K562 (cell line): ENCODE data around the gene NFKBIB. TPM values are rescaled to one million over a fixed set of nuclear protein-coding genes. Genes with fewer than 3 reads are reported as not detected.

Source experiments
- BRD4 ChIP-seq: fragments of 200-600 bp; sonication (generic); IDR thresholded peaks from 2 replicates; pipeline ENCODE4 v1.6.1; 2017; ENCODE audit warnings: inconsistent platforms
- CAMTA2 ChIP-seq: fragments of 250-450 bp; sonication (Bioruptor Pico); conservative IDR thresholded peaks from 2 replicates; pipeline ENCODE4 v1.5.1; 2022
- CBFB ChIP-seq: sonication (generic); formaldehyde crosslinking; IDR thresholded peaks from 2 replicates; pipeline ENCODE4 v1.4.0; 2020; ENCODE audit warnings: mild to moderate bottlenecking, missing genetic modification reagents
- CBX1 ChIP-seq: sonication (generic); IDR thresholded peaks from 2 replicates; pipeline ENCODE4 v1.6.1; 2016; ENCODE audit warnings: antibody characterized with exemption, low read depth, mild to moderate bottlenecking
- CSDE1 ChIP-seq, 2 experiments: fragments of 450-650 bp; IDR thresholded peaks; 2 replicates each; pipeline ENCODE4 v1.6.1; 2016; ENCODE audit warnings: mild to moderate bottlenecking in 1 of 2
- ESRRA ChIP-seq: fragments of 450-650 bp; IDR thresholded peaks from 2 replicates; pipeline ENCODE4 v1.6.1; 2014; ENCODE audit warnings: low read depth, mild to moderate bottlenecking, moderate library complexity, borderline replicate concordance
- EWSR1 ChIP-seq: fragments of 450-650 bp; IDR thresholded peaks from 2 replicates; pipeline ENCODE4 v1.6.1; 2018; ENCODE audit warnings: borderline replicate concordance, mild to moderate bottlenecking, low read depth, moderate library complexity; ENCODE audit not compliant: partially characterized antibody
- HIVEP1 ChIP-seq: fragments of 250-450 bp; sonication (Bioruptor Pico); IDR thresholded peaks from 2 replicates; pipeline ENCODE4 v1.4.0; 2020; ENCODE audit warnings: mild to moderate bottlenecking
- KAT7 ChIP-seq: sonication (generic); formaldehyde crosslinking; IDR thresholded peaks from 2 replicates; pipeline ENCODE4 v1.8.0; 2022; ENCODE audit warnings: missing genetic modification reagents, mild to moderate bottlenecking, borderline replicate concordance
- L3MBTL2 ChIP-seq: fragments of 450-650 bp; IDR thresholded peaks from 2 replicates; pipeline ENCODE4 v1.6.1; 2016; ENCODE audit warnings: mild to moderate bottlenecking, moderate library complexity
- NR3C1 ChIP-seq: sonication (generic); formaldehyde crosslinking; IDR thresholded peaks from 2 replicates; pipeline ENCODE4 v1.8.1; 2022; ENCODE audit warnings: missing genetic modification reagents
- PCBP1 ChIP-seq: fragments of 200-400 bp; formaldehyde crosslinking; IDR thresholded peaks from 2 replicates; pipeline ENCODE4 v1.6.1; 2018; ENCODE audit warnings: mild to moderate bottlenecking, low read depth, low read length; ENCODE audit not compliant: poor library complexity, severe bottlenecking
- PHF20 ChIP-seq: fragments of 450-650 bp; IDR thresholded peaks from 2 replicates; pipeline ENCODE4 v1.6.1; 2018; ENCODE audit not compliant: partially characterized antibody
- RFX5 ChIP-seq: IDR thresholded peaks from 2 replicates; pipeline ENCODE4 v1.6.1; 2011; ENCODE audit warnings: low read depth, mild to moderate bottlenecking, improper control_type of control experiment, low read length
- SMARCA4 ChIP-seq: fragments of 450-650 bp; IDR thresholded peaks from 2 replicates; pipeline ENCODE4 v1.6.1; 2016
- XRCC4 ChIP-seq: IDR thresholded peaks from one replicate; pipeline ENCODE4 v1.6.1; 2011; ENCODE audit not compliant: insufficient read depth, insufficient read length; ENCODE audit errors: extremely low read depth
- ZFX ChIP-seq: sonication (generic); formaldehyde crosslinking; IDR thresholded peaks from 2 replicates; pipeline ENCODE4 v1.8.0; 2022; ENCODE audit warnings: mild to moderate bottlenecking, missing genetic modification reagents, moderate library complexity
- ZNF232 ChIP-seq: sonication (generic); formaldehyde crosslinking; IDR thresholded peaks from 2 replicates; pipeline ENCODE4 v1.8.0; 2022; ENCODE audit warnings: mild to moderate bottlenecking, missing genetic modification reagents
- ZNF239 ChIP-seq: fragments of 250-450 bp; sonication (Bioruptor Pico); IDR thresholded peaks from 2 replicates; pipeline ENCODE4 v1.4.0; 2020; ENCODE audit warnings: mild to moderate bottlenecking
- ZNF274 ChIP-seq: IDR thresholded peaks from 2 replicates; pipeline ENCODE4 v1.6.1; 2011; ENCODE audit warnings: low read depth, mild to moderate bottlenecking, low read length, moderate library complexity, borderline replicate concordance
- ZNF444 ChIP-seq: fragments of 250-450 bp; sonication (Bioruptor Pico); IDR thresholded peaks from 2 replicates; pipeline ENCODE4 v1.4.0; 2020; ENCODE audit warnings: mild to moderate bottlenecking, moderate library complexity
- polyA plus RNA-seq, 8 experiments: library from polyadenylated mRNA; depleted of rRNA in 4 of 8; stranded (reverse) in 5 of 8; unstranded in 3 of 8; fragments of >200 nt; fragmentation: Nextera tagmentation in 2 of 8; fragmentation: Illumina TruSeq in 1 of 8; extraction: Ambion mirVana in 2 of 8; extraction: Trizol in 1 of 8; gene quantifications; 2 replicates each; pipeline versions ENCODE4 v1.2.1 to v1.2.3, GENCODE V29; 2011 to 2014; ENCODE audit warnings: inconsistent platforms in 1 of 8, missing spikeins in 1 of 8
- total RNA-seq, 7 experiments: library from RNA; depleted of rRNA in 6 of 7; stranded (reverse); fragments of >200 nt in 6 of 7; fragmentation: Illumina TruSeq in 2 of 7; extraction: Trizol in 2 of 7; gene quantifications; 2 replicates each; pipeline versions ENCODE4 v1.2.1 to v1.2.3, GENCODE V29; 2011 to 2021; ENCODE audit warnings: low replicate concordance in 1 of 7
- TF ChIP-seq, protein P1 (sequence below): sonication (generic); formaldehyde crosslinking; IDR thresholded peaks from 2 replicates; pipeline ENCODE4 v1.8.1; 2023; ENCODE audit warnings: missing genetic modification reagents, mild to moderate bottlenecking, borderline replicate concordance
- TF ChIP-seq, protein P2 (sequence below), 2 experiments: fragments of 450-650 bp; conservative IDR thresholded peaks; 2 replicates each; pipeline ENCODE4 v1.6.1; 2017; ENCODE audit warnings: mild to moderate bottlenecking in 2 of 2, moderate library complexity in 2 of 2
- TF ChIP-seq, protein P3 (sequence below): fragments of 250-450 bp; sonication (Bioruptor Pico); IDR thresholded peaks from 2 replicates; pipeline ENCODE4 v1.5.0; 2021

The NFKBIB gene
- total and polyA plus RNA-seq, 9 of the 15 experiments (the other 6 are each of a cell fraction or from before 2014, with no cell fraction given) = 1.5 to 44.9 (median 10.4) TPM

DNA sequence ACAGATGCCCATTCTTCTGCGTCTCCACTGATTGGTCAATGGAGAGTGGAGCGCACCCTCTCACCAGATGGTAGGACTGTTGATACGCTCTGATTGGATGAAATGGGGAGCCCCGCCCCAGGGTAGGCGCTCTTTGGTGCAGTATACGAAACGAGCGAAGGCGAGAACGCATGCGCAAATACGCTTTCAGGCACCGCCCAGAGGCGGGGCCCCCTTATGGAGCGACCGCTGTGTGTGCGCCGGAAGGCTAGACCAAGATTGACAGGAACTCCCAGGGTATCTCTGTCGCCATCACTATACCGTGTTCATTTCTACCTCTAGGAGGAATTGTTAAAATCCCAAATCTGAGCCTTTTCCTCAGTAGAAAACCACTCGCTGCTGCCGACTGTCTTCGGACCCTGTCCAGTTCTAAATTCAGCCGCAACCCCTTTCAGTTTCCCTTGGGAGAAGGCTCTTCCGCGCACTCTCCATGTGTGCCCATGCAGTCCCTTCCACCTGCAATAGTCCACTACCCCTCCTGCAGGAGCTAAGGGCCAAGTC lies 49.3 kb upstream of the NFKBIB start (continued):
- TF ChIP-seq, protein P1, sequence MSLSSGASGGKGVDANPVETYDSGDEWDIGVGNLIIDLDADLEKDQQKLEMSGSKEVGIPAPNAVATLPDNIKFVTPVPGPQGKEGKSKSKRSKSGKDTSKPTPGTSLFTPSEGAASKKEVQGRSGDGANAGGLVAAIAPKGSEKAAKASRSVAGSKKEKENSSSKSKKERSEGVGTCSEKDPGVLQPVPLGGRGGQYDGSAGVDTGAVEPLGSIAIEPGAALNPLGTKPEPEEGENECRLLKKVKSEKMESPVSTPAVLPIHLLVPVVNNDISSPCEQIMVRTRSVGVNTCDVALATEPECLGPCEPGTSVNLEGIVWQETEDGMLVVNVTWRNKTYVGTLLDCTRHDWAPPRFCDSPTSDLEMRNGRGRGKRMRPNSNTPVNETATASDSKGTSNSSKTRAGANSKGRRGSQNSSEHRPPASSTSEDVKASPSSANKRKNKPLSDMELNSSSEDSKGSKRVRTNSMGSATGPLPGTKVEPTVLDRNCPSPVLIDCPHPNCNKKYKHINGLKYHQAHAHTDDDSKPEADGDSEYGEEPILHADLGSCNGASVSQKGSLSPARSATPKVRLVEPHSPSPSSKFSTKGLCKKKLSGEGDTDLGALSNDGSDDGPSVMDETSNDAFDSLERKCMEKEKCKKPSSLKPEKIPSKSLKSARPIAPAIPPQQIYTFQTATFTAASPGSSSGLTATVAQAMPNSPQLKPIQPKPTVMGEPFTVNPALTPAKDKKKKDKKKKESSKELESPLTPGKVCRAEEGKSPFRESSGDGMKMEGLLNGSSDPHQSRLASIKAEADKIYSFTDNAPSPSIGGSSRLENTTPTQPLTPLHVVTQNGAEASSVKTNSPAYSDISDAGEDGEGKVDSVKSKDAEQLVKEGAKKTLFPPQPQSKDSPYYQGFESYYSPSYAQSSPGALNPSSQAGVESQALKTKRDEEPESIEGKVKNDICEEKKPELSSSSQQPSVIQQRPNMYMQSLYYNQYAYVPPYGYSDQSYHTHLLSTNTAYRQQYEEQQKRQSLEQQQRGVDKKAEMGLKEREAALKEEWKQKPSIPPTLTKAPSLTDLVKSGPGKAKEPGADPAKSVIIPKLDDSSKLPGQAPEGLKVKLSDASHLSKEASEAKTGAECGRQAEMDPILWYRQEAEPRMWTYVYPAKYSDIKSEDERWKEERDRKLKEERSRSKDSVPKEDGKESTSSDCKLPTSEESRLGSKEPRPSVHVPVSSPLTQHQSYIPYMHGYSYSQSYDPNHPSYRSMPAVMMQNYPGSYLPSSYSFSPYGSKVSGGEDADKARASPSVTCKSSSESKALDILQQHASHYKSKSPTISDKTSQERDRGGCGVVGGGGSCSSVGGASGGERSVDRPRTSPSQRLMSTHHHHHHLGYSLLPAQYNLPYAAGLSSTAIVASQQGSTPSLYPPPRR = no peak
- no peak for TF ChIP-seq XRCC4
- TF ChIP-seq CBX1 = no peak
- TF ChIP-seq, protein P2, sequence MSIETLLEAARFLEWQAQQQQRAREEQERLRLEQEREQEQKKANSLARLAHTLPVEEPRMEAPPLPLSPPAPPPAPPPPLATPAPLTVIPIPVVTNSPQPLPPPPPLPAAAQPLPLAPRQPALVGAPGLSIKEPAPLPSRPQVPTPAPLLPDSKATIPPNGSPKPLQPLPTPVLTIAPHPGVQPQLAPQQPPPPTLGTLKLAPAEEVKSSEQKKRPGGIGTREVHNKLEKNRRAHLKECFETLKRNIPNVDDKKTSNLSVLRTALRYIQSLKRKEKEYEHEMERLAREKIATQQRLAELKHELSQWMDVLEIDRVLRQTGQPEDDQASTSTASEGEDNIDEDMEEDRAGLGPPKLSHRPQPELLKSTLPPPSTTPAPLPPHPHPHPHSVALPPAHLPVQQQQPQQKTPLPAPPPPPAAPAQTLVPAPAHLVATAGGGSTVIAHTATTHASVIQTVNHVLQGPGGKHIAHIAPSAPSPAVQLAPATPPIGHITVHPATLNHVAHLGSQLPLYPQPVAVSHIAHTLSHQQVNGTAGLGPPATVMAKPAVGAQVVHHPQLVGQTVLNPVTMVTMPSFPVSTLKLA (conservative IDR thresholded peaks at IDR 0.05) = peak; percentile 41 to 47; a peak in 1 of 4 replicates
- TF ChIP-seq KAT7 (CRISPR knock-in tag) = no peak
- no peak for TF ChIP-seq ZNF274
- no peak; the same call in 1 of the 2 replicates for TF ChIP-seq SMARCA4
- no peak for TF ChIP-seq HIVEP1 (CRISPR knock-in tag)
- TF ChIP-seq EWSR1 = no peak
- TF ChIP-seq PHF20 = peak; percentile 70
- no peak; the same call in 1 of the 2 replicates for TF ChIP-seq BRD4
- no peak for TF ChIP-seq CBFB (CRISPR knock-in tag)
- no peak for TF ChIP-seq CAMTA2
- TF ChIP-seq ZFX = no peak
- TF ChIP-seq RFX5 = peak; percentile 73
- TF ChIP-seq ESRRA = no peak; the same call in 1 of the 2 replicates
- no peak for TF ChIP-seq NR3C1 (CRISPR knock-in tag)
- TF ChIP-seq CSDE1 (IDR thresholded peaks at IDR 0.05) = no peak
- TF ChIP-seq, protein P3, sequence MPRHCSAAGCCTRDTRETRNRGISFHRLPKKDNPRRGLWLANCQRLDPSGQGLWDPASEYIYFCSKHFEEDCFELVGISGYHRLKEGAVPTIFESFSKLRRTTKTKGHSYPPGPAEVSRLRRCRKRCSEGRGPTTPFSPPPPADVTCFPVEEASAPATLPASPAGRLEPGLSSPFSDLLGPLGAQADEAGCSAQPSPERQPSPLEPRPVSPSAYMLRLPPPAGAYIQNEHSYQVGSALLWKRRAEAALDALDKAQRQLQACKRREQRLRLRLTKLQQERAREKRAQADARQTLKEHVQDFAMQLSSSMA (CRISPR knock-in tag) = no peak
- TF ChIP-seq ZNF232 = no peak
- no peak for TF ChIP-seq ZNF239 (CRISPR knock-in tag)
- TF ChIP-seq PCBP1 = no peak
- TF ChIP-seq ZNF444 (CRISPR knock-in tag) = no peak
- no peak; the same call in 1 of the 2 replicates for TF ChIP-seq L3MBTL2
